Lower lobe of right lung (tissue), 2 donors: Measurements from ENCODE around the gene CADM2. TPM values are rescaled to one million over a fixed set of nuclear protein-coding genes. Genes with fewer than 3 reads are reported as not detected.

Source experiments
- ATAC-seq, 2 donors: fragments of 200-7000 bp; cut with Tn5 transposase; one replicate each; pipeline ENCODE4 v1.9.1; 2020 to 2022; ENCODE audit warnings: mild to moderate bottlenecking in 2 of 2, moderate library complexity in 2 of 2
- DNase-seq: peaks from one replicate; pipeline ENCODE4 v3.0.0-alpha.2; 2020
- H3K27ac ChIP-seq: fragments of 200-600 bp; one replicate; pipeline ENCODE4 v1.8.0; 2022
- H3K27me3 ChIP-seq: fragments of 200-600 bp; one replicate; pipeline ENCODE4 v1.8.0; 2022; ENCODE audit warnings: low read depth
- H3K36me3 ChIP-seq: fragments of 200-600 bp; one replicate; pipeline ENCODE4 v1.8.0; 2022; ENCODE audit warnings: mild to moderate bottlenecking
- H3K4me1 ChIP-seq: fragments of 200-600 bp; one replicate; pipeline ENCODE4 v1.8.0; 2022
- H3K4me3 ChIP-seq: fragments of 200-600 bp; one replicate; pipeline ENCODE4 v1.8.0; 2022; ENCODE audit warnings: mild to moderate bottlenecking
- H3K9me3 ChIP-seq: fragments of 200-600 bp; one replicate; pipeline ENCODE4 v1.8.0; 2022
- intact Hi-C: fragments of 100-400 bp; cut with DNase I; formaldehyde crosslinking; loops from one replicate; pipeline ENCODE4 v1.11.0; 2022
- total RNA-seq: library from RNA; stranded (reverse); fragmentation: NEBNext Ultra II Directional; extraction: Animal tissue kit (Norgen Biotek cat#: 25700); gene quantifications from one replicate; pipeline ENCODE4 v1.2.1, GENCODE V29; 2021
- TF ChIP-seq, protein P1 (sequence below): fragments of 200-600 bp; IDR thresholded peaks from one replicate; pipeline ENCODE4 v1.8.0; 2022; ENCODE audit warnings: antibody characterized with exemption, mild to moderate bottlenecking
- donor health status: DM: no; HTN: yes; CAD: no; lungs with severe emphysema.

The CADM2 gene
- total RNA-seq, 1 donor from 2014 or later, result 0.83 TPM

DNA sequence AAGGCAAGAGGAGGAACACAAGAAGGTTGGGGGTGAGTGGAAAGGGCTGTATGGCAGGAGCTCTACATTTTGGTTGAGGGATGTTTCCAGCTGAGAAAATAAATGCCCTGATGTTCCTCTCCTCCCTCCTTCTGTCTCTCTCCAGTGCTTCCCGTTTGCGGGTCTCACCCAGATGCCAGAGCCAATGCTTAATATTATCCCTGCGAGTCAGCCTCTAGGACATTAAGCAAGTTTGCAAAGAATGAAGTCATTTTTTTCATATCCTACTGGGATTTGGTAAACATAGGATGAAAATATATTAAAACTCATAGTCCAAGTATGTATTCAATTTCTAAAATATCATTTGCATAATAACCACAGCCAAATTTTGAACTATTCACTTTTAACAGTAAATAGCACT is 295.9 kb downstream of the CADM2 start:
- intact Hi-C loops, result no loop called here
- H3K36me3 ChIP-seq, result no peaks in the 10 kb centered on the region
- no peaks in the 10 kb centered on the region for H3K9me3 ChIP-seq
- DNase-seq (no peak), ATAC-seq (no peak)
- no peak overlapping the region for H3K4me3 ChIP-seq
- H3K27me3 ChIP-seq, result no peaks in the 10 kb centered on the region
- no peaks in the 10 kb centered on the region for H3K4me1 ChIP-seq
- TF ChIP-seq, protein P1, sequence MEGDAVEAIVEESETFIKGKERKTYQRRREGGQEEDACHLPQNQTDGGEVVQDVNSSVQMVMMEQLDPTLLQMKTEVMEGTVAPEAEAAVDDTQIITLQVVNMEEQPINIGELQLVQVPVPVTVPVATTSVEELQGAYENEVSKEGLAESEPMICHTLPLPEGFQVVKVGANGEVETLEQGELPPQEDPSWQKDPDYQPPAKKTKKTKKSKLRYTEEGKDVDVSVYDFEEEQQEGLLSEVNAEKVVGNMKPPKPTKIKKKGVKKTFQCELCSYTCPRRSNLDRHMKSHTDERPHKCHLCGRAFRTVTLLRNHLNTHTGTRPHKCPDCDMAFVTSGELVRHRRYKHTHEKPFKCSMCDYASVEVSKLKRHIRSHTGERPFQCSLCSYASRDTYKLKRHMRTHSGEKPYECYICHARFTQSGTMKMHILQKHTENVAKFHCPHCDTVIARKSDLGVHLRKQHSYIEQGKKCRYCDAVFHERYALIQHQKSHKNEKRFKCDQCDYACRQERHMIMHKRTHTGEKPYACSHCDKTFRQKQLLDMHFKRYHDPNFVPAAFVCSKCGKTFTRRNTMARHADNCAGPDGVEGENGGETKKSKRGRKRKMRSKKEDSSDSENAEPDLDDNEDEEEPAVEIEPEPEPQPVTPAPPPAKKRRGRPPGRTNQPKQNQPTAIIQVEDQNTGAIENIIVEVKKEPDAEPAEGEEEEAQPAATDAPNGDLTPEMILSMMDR, result no peak
- H3K27ac ChIP-seq, result no peak overlapping the region

DNA sequence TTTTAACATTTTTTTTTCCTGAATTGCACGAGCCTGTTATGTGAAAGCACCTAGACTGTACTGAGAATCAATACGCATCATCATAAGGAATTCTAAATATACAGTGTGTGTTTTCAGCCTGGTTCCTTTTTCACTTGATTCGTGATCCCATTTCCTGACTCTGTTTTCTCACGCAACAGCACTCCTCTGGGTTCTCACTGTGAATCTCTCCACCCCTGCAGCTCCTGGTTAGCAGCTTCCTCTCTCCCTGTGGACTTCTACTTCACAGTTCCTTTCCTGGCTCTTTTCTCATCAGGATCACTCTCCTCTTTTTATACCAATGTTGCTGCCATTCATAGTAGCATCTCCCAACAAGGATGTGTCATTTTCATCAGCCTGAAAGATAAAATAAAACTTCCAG is 297.2 kb downstream of the CADM2 start:
- ATAC-seq (no peak), DNase-seq (no peak)
- intact Hi-C loops, result no loop called here
- TF ChIP-seq, protein P1, result no peak
- Histone ChIP-seq H3K9me3 (no peaks in the 10 kb centered on the region), H3K27me3 (no peaks in the 10 kb centered on the region), H3K27ac (no peak overlapping the region), H3K4me3 (no peak overlapping the region), H3K4me1 (no peaks in the 10 kb centered on the region), H3K36me3 (no peaks in the 10 kb centered on the region)

DNA sequence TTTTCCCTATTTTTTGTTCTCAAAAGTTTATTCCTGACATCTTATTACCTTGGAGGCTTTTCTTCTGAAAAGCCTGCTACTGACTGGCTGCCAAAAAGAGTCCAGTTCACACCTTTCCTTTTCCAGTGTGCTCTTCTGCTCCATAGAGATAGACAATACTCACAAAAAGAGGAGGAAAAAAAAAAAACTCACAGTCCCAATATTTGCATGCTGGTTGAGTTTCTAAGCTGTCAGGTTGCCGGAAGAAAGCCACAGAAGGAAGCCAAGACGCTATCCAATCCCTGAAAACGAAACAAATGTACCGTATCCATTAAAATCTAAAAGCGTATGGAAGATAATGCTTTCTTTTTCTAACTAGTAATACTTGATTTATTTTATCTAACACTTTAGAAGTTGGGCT is 299.5 kb downstream of the CADM2 start:
- no peak overlapping the region for H3K4me3 ChIP-seq
- H3K27me3 ChIP-seq, result no peaks in the 10 kb centered on the region
- no peak for DNase-seq
- no peaks in the 10 kb centered on the region for H3K36me3 ChIP-seq
- no peak for ATAC-seq
- TF ChIP-seq, protein P1, result no peak
- H3K4me1 ChIP-seq, result no peaks in the 10 kb centered on the region
- no peaks in the 10 kb centered on the region for H3K9me3 ChIP-seq
- intact Hi-C loops, result no loop called here
- no peak overlapping the region for H3K27ac ChIP-seq

DNA sequence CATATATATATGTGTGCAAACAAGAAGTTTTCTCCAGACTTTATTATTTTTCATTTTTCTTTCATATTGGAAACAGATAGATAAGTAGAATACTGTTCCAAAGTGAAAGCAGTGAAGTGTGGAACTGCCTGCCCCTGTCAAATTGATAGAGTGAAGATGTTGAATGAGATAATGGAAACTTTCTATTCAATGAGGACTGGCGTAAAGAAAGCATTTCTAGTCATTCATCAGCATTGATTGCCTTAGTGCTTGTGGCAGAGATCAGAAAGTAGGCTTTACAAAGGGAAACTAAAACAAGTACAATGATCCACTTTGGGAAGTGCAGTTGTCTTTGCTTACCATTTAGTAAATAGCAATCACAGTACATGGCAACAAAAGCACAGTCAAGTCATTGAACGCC is 300.0 kb downstream of the CADM2 start:
- Histone ChIP-seq H3K27ac (no peak overlapping the region), H3K9me3 (no peaks in the 10 kb centered on the region), H3K27me3 (no peaks in the 10 kb centered on the region), H3K4me1 (no peaks in the 10 kb centered on the region), H3K36me3 (no peaks in the 10 kb centered on the region), H3K4me3 (no peak overlapping the region)
- intact Hi-C loops, result no loop called here
- TF ChIP-seq, protein P1, result no peak
- DNase-seq (no peak), ATAC-seq (no peak)

DNA sequence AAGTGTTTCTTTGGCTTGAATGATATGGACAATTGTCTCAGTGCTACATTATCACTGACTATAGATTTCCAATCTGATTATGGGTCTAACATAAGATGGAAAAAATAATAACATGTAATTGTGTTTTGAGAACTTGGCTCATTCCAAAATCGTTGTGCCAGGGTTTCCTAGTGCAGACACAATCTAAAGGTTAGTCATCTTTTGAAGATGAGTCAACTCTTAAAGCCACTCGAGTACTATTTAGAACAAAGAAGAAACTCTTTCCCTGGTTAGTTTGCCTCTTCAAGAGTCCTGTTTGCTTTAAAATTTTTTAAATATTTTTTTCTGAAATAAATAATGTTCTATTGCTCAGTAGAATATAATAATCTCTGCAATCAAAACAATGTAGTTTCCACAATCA is 301.0 kb downstream of the CADM2 start:
- Histone ChIP-seq H3K4me3 (no peak overlapping the region), H3K4me1 (no peaks in the 10 kb centered on the region), H3K27me3 (no peaks in the 10 kb centered on the region), H3K27ac (no peak overlapping the region), H3K36me3 (no peaks in the 10 kb centered on the region), H3K9me3 (no peaks in the 10 kb centered on the region)
- TF ChIP-seq, protein P1, result no peak
- ATAC-seq (no peak), DNase-seq (no peak)
- intact Hi-C loops, result no loop called here

DNA sequence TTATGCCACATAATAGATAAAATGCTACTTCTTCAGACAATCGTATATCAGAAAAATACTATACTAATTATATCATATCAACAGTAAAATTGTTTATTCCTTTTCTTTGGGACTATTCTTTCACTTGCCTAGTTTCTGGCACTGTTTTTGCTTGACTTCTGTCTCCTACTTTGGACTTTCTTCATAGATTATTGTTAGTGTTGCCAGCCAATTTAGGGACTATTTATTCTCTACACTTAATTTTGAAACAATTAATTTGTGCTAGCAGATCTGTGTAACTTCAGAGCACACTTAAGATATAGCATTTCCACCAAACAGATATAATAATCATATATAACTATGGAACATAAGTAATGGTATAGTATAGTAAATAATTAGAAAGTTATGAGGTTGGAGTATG is 305.6 kb downstream of the CADM2 start:
- no peaks in the 10 kb centered on the region for H3K36me3 ChIP-seq
- TF ChIP-seq, protein P1, result no peak
- no peak overlapping the region for H3K27ac ChIP-seq
- intact Hi-C loops, result no loop called here
- ATAC-seq, result no peak
- no peak overlapping the region for H3K4me3 ChIP-seq
- DNase-seq, result no peak
- no peaks in the 10 kb centered on the region for H3K27me3 ChIP-seq
- no peaks in the 10 kb centered on the region for H3K4me1 ChIP-seq
- no peaks in the 10 kb centered on the region for H3K9me3 ChIP-seq
